Measurements from ENCODE around the gene SLC2A10.

Gene SLC2A10

DNA sequence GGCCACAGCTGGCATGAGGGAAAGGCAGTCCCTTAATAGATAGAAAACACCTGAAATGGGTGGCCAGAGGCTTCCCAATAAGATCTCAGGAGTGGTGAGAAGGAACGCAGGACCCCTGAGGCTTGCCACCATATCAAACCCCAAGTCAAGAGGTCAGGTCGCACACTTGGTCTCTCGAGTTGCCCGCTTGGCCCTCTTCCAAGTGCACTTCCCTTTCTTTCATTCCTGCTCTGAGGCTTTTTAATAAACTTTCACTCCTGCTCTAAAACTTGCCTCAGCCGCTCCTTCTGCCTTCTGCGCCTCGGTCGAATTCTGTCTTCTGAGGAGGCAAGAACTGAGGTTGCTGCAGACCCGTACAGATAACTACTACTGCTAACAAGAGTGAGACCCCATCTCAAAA lies 64.2 kb downstream of the SLC2A10 start:
- H3K4me3 ChIP-seq (ENCODE audit: low read depth, low read length): no peak overlapping the region
- no peak for DNase-seq (ENCODE audit: low read depth)
- TF ChIP-seq, protein P1, sequence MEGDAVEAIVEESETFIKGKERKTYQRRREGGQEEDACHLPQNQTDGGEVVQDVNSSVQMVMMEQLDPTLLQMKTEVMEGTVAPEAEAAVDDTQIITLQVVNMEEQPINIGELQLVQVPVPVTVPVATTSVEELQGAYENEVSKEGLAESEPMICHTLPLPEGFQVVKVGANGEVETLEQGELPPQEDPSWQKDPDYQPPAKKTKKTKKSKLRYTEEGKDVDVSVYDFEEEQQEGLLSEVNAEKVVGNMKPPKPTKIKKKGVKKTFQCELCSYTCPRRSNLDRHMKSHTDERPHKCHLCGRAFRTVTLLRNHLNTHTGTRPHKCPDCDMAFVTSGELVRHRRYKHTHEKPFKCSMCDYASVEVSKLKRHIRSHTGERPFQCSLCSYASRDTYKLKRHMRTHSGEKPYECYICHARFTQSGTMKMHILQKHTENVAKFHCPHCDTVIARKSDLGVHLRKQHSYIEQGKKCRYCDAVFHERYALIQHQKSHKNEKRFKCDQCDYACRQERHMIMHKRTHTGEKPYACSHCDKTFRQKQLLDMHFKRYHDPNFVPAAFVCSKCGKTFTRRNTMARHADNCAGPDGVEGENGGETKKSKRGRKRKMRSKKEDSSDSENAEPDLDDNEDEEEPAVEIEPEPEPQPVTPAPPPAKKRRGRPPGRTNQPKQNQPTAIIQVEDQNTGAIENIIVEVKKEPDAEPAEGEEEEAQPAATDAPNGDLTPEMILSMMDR (IDR thresholded peaks at IDR 0.05; ENCODE audit: insufficient read depth, low read depth, low read length, missing control alignments): no peak

DNA sequence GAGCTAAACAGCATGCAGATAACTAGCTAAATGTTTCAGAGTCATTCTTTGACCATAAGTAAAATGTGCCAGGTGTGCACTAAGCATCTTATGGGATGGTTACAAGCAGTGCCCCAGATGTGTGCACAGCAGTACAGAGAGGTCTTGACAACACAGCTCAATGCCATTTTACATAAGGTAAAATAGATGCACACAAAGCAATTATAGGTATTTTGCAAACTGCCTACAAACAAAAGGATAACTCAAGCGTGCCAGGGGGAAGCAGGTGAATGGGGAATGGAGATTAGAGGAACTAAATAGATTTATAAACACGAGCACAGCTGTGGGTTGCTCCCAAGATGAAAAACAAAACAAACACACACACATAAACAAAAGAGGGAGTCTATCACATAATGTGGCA lies 64.8 kb downstream of the SLC2A10 start:
- TF ChIP-seq, protein P1 (IDR thresholded peaks at IDR 0.05; ENCODE audit: insufficient read depth, low read depth, low read length, missing control alignments): no peak
- H3K4me3 ChIP-seq (ENCODE audit: low read depth, low read length): no peak overlapping the region
- DNase-seq (ENCODE audit: low read depth): no peak

DNA sequence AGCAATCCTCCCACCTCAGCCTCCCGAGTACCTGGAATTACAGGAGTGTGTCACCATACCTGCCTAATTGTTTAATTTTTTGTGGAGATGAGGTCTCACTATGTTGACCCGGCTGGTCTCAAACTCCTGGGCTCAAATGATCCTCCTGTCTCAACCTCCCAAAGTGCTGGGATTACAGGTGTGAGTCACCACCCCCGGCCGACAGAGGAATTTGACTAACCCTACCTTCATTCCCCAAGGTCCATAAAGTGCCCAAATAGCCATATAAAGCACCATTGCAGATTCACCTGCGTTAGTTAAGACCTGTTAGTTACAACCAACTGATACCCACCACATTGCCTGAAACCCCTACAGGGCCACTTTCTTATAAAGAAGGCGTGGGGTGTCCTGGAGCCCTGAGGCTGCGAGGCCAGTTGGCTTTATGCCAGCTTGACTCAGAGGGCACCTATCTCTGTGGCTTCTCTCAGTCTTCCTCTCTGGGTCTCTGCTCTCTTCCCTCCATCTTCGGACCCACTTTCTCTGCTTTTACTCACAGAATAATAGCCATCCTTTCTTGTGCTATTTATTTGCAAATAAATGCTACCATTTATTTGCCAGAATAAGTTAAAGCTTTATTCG lies 65.6 kb downstream of the SLC2A10 start:
- no peak for DNase-seq (ENCODE audit: low read depth)
- H3K4me3 ChIP-seq (ENCODE audit: low read depth, low read length): no peak overlapping the region
- TF ChIP-seq, protein P1 (IDR thresholded peaks at IDR 0.05; ENCODE audit: insufficient read depth, low read depth, low read length, missing control alignments): no peak

DNA sequence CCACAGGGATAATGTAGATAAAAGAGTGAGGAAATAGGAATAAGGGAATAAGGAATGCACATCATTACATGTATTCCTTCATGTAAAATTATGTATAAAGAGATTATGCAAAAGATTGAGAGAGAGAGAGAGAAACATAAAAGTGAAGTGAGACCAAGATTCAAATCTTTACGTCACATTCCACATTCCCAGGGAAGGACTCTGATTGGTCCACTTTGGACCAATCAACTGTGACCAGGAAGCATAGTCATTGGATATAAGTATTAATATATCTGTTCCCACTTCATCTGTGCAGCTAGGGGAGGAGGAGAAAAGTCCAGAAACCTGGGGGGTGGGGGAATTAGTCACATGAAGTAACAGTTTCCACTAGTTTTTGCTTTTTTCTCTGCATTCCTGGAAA lies 66.4 kb downstream of the SLC2A10 start:
- H3K4me3 ChIP-seq (ENCODE audit: low read depth, low read length): no peak overlapping the region
- DNase-seq (ENCODE audit: low read depth): no peak
- TF ChIP-seq, protein P1 (IDR thresholded peaks at IDR 0.05; ENCODE audit: insufficient read depth, low read depth, low read length, missing control alignments): no peak

DNA sequence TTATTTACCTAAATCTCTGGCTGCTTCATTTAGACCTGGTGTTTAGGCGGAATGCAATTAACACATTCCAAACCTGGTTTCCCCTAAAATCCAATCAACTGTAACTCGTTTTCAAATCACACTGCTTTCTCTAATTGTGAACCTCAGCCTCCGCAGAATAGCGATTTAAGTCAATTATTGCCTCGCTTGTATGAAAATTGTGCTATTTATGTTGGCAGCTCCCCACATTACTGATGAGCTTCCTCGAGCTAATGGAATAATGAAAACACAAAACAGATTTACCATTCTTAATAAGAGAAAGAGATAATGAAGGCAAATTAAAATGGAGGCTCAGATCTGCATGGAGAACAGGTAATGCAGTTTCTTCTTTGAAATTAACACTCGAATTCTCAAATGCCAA lies 67.9 kb downstream of the SLC2A10 start:
- TF ChIP-seq, protein P1 (IDR thresholded peaks at IDR 0.05; ENCODE audit: insufficient read depth, low read depth, low read length, missing control alignments): no peak
- DNase-seq (ENCODE audit: low read depth): no peak
- no peak overlapping the region for H3K4me3 ChIP-seq (ENCODE audit: low read depth, low read length)

DNA sequence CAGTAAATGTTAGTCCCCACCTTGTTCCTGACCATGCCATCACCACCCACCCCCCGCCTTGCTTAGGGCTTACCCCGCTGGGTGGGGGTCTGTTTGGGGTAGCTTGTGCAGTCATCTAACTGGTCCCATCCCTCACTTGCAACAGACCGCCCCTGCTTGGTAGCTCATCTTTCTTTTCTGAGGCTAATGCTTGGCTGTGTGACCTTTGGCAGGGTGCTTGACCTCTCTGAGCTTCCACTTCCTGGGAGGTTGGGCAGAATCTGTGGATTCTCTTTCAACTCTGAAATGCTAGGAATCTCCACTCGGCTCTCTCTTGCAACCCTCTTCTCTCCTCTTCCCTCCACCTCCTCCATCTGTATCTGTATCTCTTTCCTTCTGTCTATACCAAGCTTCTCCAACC lies 70.4 kb downstream of the SLC2A10 start:
- no peak for DNase-seq (ENCODE audit: low read depth)
- no peak overlapping the region for H3K4me3 ChIP-seq (ENCODE audit: low read depth, low read length)
- TF ChIP-seq, protein P1 (IDR thresholded peaks at IDR 0.05; ENCODE audit: insufficient read depth, low read depth, low read length, missing control alignments): no peak

All from GM12865 (cell line).